Muscle of arm (tissue), 14 donors: ENCODE results near the gene CDH8. TPM values are rescaled to one million over a fixed set of nuclear protein-coding genes. Genes with fewer than 3 reads are reported as not detected.
A peak's percentile ranks its signal among the peaks of the same experiment; 100 is the strongest.

Experiments
- DNase-seq: peaks from one replicate; pipeline ENCODE4 v3.0.0-alpha.2; 2013
- long read RNA-seq, 11 donors: transcript quantifications; one replicate each; lab custom pipeline, GENCODE V29; 2026
- polyA plus RNA-seq, 12 donors: library from polyadenylated mRNA; unstranded; fragments of 120-200 nt; gene quantifications; one replicate each; pipeline ENCODE4 v1.2.1, GENCODE V29; 2013; ENCODE audit not compliant: insufficient read length in 12 of 12

Gene CDH8, protein sequence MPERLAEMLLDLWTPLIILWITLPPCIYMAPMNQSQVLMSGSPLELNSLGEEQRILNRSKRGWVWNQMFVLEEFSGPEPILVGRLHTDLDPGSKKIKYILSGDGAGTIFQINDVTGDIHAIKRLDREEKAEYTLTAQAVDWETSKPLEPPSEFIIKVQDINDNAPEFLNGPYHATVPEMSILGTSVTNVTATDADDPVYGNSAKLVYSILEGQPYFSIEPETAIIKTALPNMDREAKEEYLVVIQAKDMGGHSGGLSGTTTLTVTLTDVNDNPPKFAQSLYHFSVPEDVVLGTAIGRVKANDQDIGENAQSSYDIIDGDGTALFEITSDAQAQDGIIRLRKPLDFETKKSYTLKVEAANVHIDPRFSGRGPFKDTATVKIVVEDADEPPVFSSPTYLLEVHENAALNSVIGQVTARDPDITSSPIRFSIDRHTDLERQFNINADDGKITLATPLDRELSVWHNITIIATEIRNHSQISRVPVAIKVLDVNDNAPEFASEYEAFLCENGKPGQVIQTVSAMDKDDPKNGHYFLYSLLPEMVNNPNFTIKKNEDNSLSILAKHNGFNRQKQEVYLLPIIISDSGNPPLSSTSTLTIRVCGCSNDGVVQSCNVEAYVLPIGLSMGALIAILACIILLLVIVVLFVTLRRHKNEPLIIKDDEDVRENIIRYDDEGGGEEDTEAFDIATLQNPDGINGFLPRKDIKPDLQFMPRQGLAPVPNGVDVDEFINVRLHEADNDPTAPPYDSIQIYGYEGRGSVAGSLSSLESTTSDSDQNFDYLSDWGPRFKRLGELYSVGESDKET
- polyA plus RNA-seq, result 1 to 10 TPM in 10 of 12 donors, not detected in 2; 1.0 to 3.3 (median 2.2) TPM
- long read RNA-seq, donor 1, result 0 reads
- long read RNA-seq, donor 2, partial matches to known transcripts, result 0 of 2 reads
- long read RNA-seq, donor 2, other reads (novel, unspliced or antisense), result 0 of 2 reads
- long read RNA-seq, donor 3, result 0 reads
- long read RNA-seq, donor 4, result 0 reads
- long read RNA-seq, donor 5, result 0 reads
- long read RNA-seq, donor 6, result 0 reads
- long read RNA-seq, donor 7, result 0 reads
- long read RNA-seq, donor 8, result 0 reads
- long read RNA-seq, donor 9, result 0 reads
- long read RNA-seq, donor 10, result 0 reads
- long read RNA-seq, donor 11, result 0 reads

DNA sequence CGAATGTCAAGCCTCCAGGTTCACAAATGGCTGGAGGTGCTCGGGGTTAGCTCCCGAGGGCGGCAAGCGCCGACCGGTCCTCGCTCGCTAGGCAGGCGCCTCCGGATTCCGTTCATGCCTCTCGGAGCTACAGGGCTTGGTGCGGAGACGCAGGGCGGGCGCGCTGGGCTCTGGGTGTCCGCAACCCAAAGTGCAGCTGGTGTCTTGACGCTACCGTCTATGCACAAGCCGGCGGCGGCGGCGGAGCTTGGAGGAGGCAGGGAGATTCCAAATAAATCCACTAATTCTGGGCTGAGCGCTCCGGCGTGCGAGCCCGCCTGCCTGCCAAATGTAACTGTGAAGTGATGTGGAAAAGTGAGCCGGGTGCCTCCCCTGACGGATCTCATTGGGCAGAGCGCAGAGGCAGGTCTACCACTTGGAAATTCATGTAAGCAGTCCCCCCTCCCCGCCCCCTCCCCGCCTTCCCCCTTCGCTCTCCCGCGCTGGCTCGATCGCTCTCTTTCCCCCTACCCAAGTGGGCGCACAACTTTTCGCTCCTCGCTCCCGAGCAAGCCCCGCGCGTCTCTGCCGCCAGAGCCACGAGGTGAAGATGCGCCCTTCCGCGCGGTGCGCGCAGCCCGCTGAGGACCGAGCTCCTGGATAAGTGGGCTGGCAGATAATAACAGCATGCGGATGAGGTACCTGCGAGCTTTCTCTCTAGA lies at the start of gene CDH8:
TSS of gene CDH8 (minus strand) at position 338 of the 701 bp plus-strand sequence. CDS start 15,035 bp downstream, outside the sequence.
- peak; percentile 41 for DNase-seq

DNA sequence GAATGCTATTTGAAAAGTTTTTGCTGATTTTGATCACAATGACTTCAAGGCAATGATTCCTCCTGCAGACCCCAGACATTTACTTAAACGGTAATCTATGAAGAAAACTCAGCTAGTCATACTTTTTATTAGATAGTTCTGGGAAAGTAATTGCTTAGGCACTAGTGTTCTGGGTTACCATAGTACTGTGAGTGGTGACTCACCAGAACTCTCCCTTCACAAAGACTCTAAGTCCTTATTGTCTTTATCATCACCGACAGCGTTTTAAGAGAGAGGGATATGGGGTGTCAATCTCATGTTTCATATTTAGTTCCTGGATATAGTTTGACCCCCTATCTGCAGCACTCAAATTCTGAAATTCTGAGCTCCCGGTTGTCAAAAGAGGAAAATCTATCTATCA lies 43.0 kb upstream of the CDH8 start:
- DNase-seq, result no peak

DNA sequence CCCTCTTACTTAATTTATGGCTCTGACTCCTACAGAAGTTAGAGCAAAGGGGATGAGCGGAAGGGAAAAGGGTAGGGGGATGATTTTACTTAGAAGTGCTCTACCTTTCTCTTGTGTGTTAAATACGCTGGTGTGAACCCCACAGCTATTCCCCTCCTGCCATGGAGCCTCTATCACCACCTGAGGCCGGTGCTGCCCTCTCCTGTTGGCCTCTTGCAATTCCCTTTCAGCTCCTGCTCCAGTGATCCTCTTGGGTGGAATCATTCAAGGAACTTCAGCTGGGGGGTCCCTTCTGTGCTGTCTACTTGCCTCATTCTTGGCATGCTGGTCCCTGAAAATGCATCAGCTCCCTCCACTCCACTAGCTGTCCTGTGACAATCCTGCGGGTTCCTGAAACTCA lies 41.8 kb upstream of the CDH8 start:
- DNase-seq, result no peak

- DNase-seq, result no peak
Observed at GRCh38 chr16:62076886-62077285, 40.6 kb upstream of the CDH8 start.

- DNase-seq, result no peak
Observed at GRCh38 chr16:62068747-62069146, 32.5 kb upstream of the CDH8 start.

DNA sequence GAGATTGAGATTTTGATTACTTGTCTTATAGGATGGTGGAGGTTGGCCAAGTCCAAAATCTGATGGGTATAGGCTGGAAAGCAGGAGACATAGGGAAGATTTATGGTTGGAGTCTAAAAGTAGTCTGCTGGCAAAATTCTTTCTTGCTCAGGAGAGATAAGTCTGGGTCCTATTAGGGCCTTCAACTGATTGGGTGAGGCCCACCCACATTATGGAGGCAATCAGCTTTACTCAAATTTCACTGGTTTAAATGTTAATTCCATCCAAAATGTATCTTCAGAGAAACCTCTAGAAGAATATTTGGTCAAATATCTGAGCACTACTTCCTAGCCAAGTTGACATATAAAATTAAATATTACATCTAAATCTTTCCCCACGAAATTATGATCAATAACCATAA lies 31.7 kb upstream of the CDH8 start:
- DNase-seq, result no peak

- no peak for DNase-seq
Observed at GRCh38 chr16:62067182-62067581, 30.9 kb upstream of the CDH8 start.

DNA sequence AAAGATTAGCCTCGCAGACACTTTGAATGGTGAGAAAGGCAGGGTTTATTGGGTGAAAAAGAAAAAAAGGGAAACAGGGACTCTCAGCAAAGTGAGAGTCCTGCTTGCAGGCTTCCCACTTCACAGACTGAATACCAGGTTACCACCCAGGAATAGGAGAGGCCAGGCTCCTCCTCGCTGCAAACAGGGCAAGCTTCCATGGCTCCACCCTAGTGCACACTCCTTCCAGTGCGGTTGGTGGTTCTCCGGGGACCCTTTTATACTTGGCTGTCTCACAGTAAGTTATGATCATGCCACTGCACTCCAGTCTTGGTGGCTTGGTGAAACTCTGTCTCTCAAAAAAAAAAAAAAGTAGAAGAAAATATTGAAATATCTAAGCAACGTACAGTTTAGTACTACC lies 30.5 kb upstream of the CDH8 start:
- DNase-seq, result no peak

- no peak for DNase-seq
Observed at GRCh38 chr16:62064173-62064572, 27.9 kb upstream of the CDH8 start.

DNA sequence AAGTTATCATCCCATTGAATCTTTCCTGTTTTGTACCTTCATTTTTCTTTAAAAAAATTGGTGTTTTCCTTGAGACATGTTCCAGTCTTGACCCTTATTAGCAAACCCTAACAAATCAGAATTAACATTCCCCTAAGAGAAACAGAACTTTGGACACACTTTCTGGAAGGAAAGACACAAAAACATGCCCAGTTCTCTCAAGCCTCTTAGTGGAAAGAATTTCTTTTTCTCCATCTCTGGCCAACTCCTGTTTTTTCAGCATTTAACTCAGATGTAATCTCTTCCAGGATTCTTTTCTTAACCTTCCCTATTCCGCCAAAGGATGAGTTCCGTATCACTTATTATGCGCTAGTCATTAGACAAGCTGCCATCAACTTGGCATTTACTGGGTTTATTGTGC lies 23.9 kb upstream of the CDH8 start:
- peak; percentile 67 for DNase-seq

GRCh38 chr16:62059527-62059926 lies 23.3 kb upstream of the CDH8 start:
- DNase-seq, result no peak

DNA sequence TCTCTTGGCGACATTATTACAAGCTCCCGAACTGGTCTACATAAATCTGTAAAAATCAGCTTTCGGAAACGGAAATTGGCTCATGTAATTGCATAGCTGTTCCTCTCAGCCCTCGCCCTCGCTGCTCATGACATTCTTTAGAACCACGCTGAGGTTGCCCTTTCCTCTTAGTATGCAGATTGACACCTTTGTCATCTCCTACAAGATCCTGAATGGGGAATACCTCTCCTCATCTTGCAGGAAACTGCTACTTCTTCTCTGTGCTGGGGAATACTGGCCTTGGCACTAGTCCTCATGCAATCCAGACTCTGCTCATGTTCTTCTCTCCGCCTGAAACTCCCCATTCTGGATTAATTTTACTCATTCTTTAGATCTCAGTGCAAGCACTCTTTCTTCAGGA lies 22.2 kb upstream of the CDH8 start:
- DNase-seq, result no peak

DNA sequence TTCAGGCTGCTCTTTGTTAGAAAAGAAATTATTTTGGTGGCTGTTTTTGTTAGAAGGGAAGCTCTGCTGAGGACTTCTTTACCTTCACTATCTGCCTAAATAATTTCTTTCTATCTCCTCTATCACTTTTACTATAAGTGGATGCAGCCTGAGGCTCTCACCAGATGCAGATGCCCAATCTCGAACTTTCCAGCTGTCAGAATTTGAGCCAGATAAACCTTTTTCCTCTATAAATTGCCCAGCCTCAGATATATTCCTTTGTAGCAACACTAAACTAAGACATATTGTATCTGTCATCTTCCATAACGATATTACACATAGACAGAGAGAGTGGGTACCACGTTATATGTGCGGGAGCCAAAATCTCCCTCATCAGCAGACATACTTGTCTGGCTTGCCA lies 15.7 kb upstream of the CDH8 start:
- no peak for DNase-seq

GRCh38 chr16:62050793-62051192 lies 14.6 kb upstream of the CDH8 start:
- no peak for DNase-seq

DNA sequence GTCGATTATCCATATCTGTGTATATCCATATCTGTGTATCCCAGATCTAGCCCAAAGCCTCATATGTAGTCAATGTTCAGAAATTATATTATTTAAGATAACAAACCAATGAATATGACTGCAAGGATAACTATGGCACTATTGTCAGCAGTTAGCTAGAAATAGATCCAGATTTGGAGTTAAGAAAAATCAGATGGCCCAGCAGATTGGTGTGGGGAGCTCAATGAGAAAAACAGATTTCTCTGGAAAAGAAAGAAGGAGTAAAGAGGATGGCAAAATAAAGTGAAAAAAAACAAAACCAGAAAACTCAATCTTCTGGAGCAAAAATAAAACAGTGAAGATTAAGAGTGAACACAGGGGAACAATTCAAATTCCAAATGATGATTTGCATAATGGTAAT lies 10.6 kb upstream of the CDH8 start:
- no peak for DNase-seq

DNA sequence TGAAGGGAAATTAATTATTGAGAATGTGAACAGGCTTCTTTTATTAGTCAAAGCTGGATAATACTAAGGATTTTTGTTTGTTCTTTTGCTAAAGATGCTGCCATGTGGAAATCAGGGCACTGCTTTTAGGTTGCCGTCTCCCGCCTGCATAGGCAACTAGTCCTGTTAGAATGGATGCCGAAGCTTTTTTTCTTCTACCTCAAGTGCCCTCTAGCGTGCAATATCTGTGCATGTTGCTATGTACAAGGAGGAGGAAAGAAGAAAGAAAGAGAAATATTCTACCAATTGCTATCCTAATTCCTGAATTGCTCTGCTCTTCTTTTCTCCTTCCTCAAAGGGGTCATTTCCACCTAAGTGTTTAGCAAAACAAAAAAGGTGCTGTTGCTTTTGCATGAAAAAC lies 5.2 kb upstream of the CDH8 start:
- peak; percentile 31 for DNase-seq

- DNase-seq, result no peak
Observed at GRCh38 chr16:62038646-62039045, 2.4 kb upstream of the CDH8 start.

DNA sequence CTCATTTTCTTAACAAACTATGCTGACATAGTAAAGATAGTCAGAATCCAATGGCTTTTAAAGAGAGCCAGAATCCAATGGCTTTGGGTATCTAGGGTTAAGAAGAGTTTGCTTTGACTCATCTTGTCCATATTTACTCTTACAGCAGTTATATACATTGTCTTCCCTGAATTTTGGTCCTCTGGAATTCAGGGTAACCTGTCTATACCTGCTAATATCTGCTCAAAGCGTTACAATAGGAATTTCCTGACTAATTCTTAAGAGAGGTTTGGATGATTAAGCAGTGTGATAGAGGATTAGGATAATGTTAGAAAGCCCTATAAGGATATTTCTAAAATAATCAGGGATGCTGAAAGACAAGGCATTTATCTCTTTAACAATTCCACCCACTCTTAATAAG lies 2.0 kb upstream of the CDH8 start:
- DNase-seq, result no peak

- no peak for DNase-seq
Observed at GRCh38 chr16:62036802-62037135, 531 bp upstream of the CDH8 start.

DNA sequence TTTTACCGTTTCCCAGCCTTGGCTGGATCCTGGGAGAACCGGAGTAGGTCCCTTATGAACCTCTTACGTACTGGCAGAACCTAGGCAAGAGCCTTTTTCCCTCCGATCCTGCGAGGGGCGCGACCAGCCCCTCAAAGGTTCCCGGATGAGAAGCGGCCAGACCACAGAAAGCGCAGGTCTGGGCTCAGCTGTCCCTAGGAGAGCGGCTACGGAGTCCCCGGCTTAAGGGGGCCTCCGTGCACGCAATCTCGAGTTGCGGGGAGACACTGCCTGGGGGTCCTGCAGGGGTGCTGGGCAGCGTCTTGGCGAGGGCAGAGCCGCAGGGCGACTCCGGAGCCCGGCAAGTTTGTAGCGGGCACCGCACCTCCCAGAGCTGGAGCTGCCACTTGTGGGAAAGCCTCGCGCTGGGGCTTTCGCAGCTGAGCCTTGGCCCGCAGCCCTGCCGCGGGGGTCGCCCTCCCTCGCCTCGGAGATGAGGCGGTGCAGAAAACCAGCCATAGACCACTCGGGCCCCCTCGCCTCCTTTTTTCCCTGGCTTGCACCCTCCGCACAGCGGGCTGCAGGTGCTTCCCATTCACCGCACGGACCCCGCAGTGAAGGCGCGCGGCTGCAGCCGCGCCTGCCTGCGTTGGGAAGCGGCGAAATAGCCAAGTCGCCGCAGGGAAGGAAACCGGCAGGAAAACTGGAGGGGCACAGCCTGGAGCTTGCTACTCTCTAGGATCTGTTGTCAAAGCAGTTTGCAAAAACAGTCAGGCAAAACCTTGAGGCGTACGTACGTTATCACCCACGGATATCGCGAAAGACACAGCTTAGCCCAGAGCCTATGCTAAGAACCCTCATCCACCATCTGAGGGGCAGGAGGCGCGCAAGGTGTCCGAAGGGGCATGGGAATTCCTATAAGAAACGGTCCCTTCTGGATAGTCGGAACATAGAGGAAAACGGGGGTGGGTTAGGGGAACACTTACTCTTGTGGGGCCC lies 834 bp downstream of the CDH8 start:
- peak; percentile 72 for DNase-seq
